ENCODE results near the gene PRKG1. TPM values are rescaled to one million over a fixed set of nuclear protein-coding genes. Genes with fewer than 3 reads are reported as not detected.

Gene PRKG1
- total and polyA plus RNA-seq, 2 of the 8 experiments (the other 6 are each of a cell fraction or from before 2014, with no cell fraction given) = 4.2 to 15.2 TPM

DNA sequence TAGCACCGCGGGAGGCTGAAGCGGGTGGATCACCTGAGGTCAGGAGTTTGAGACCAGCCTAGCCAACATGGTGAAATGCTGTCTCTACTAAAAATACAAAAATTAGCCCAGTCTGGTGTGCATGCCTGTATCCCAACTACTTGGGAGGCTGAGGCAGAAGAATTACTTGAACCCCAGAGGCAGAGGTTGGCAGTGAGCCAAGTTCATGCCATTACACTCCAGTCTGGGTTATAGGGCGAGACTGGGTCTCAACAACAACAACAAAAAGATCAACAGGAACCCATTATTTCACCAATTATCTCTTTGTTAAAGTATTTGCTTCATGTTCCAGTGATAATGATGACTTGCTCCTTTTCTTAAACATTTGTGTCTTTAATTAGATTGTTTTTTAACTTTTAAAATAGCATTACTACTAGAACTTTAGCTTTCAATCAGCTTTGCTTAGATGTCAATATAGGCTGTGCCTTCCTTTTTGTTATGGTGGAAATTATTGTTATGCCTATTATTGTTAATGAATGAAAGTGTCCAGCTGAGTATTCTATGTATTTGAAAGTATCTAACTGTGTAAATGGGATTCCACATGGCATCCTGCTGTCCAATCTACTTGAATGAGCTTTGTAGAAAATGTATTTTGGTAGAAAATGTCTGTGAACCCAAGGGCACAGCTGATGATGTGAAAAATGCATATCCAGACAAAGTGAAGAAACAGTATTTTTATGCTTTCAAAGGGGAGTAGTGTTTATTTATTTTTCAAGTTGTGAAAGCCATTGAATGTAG is 686.8 kb downstream of the PRKG1 start:
- Histone ChIP-seq H3K56ac (replicated peaks; ENCODE audit: insufficient read length, low read depth, low read length) (no peak overlapping the region), H2BK120ac (replicated peaks; ENCODE audit: low read depth, low read length) (no peak overlapping the region), H3K9ac (replicated peaks in 1 of 4; ENCODE audit: extremely low read depth in 1 of 4, low read depth in 3 of 4, low read length in 3 of 4) (no peak overlapping the region), H3K14ac (ENCODE audit: insufficient read length) (no peak overlapping the region), H3K79me2 (ENCODE audit: control insufficient read depth in 1 of 2, insufficient read depth in 2 of 2, low read length in 2 of 2) (no peaks in the 10 kb centered on the region), H2BK20ac (ENCODE audit: low read length) (no peak overlapping the region), H2BK15ac (ENCODE audit: low read length) (no peak overlapping the region), H3K79me1 (ENCODE audit: low read depth, low read length) (no peaks in the 10 kb centered on the region), H2AK5ac (ENCODE audit: low read depth, low read length) (no peak overlapping the region), H2AFZ (ENCODE audit: low read length) (no peak overlapping the region), H3K4me2 (ENCODE audit: insufficient read depth in 1 of 2, low read depth in 2 of 2, low read length in 2 of 2) (no peak overlapping the region), H3K4me3 (ENCODE audit: extremely low read depth in 1 of 4, insufficient read depth in 2 of 4, low read depth in 3 of 4, low read length in 4 of 4) (no peak overlapping the region), H3K4ac (replicated peaks; ENCODE audit: insufficient read length, low read depth, low read length) (no peak overlapping the region), H3K27ac (ENCODE audit: low read depth, low read length) (no peak overlapping the region), H3K27me3 (replicated peaks in 1 of 4; ENCODE audit: control insufficient read depth in 3 of 4, extremely low read depth in 1 of 4, insufficient read depth in 3 of 4, low read length in 3 of 4) (no peaks in the 10 kb centered on the region), H4K5ac (ENCODE audit: insufficient read length, low read depth, low read length) (no peak overlapping the region), H2BK5ac (ENCODE audit: low read depth, low read length) (no peak overlapping the region), H2BK12ac (ENCODE audit: low read depth, low read length) (no peak overlapping the region), H3K4me1 (replicated peaks in 1 of 4; ENCODE audit: control insufficient read depth in 3 of 4, insufficient read depth in 4 of 4, low read length in 3 of 4) (no peaks in the 10 kb centered on the region), H4K8ac (ENCODE audit: extremely low read depth, insufficient read depth, low read length) (no peak overlapping the region), H3K9me3 (ENCODE audit: insufficient read depth in 2 of 2, low read depth in 1 of 2, low read length in 1 of 2) (0 out of 4 replicates have a peak, but pooled peaks cover 0 to 4% of the 10 kb centered on the region in 2 experiments), H3K23me2 (ENCODE audit: low read depth, low read length) (no peaks in the 10 kb centered on the region), H3K36me3 (ENCODE audit: control insufficient read depth in 2 of 4, insufficient read depth in 4 of 4, low read length in 3 of 4) (no peaks in the 10 kb centered on the region; a peak in 1 of 8 replicates), H3K23ac (ENCODE audit: insufficient read length) (no peak overlapping the region), H4K20me1 (replicated peaks in 1 of 2; ENCODE audit: control insufficient read depth in 1 of 2, insufficient read depth in 2 of 2, low read length in 2 of 2) (no peaks in the 10 kb centered on the region), H3K18ac (ENCODE audit: extremely low read depth, low read length) (no peak overlapping the region), H4K91ac (replicated peaks; ENCODE audit: insufficient read length, low read length) (no peak overlapping the region)
- 100% methylated on average over 4 of the region's 4 CpGs; no CpG with 5 or more reads in 1 of the 2 experiments for WGBS, 2 experiments (ENCODE audit: extremely low coverage in 1 of 2, insufficient coverage in 1 of 2, insufficient read length in 1 of 2, insufficient replicate concordance in 2 of 2, low coverage in 1 of 2, low lambda C conversion rate in 2 of 2, missing lambda C conversion rate in 1 of 2)
- ChIA-PET POLR2A (ENCODE audit: partially characterized antibody) (interaction anchor here (0.6 kb wide), 1 partner anchor 229 kb away, joined by 5 read pairs; no protein-coding TSS in a partner anchor), CTCF (ENCODE audit: partially characterized antibody) (no interaction called here)
- TF ChIP-seq SIRT6 (IDR thresholded peaks at IDR 0.05; ENCODE audit: low read length) = no peak
- TF ChIP-seq SP1 (IDR thresholded peaks at IDR 0.05; ENCODE audit: low read depth, low read length) = no peak
- TF ChIP-seq GABPA (IDR thresholded peaks at IDR 0.05; ENCODE audit: borderline replicate concordance, insufficient read depth, low read length) = no peak
- TF ChIP-seq, protein P1, sequence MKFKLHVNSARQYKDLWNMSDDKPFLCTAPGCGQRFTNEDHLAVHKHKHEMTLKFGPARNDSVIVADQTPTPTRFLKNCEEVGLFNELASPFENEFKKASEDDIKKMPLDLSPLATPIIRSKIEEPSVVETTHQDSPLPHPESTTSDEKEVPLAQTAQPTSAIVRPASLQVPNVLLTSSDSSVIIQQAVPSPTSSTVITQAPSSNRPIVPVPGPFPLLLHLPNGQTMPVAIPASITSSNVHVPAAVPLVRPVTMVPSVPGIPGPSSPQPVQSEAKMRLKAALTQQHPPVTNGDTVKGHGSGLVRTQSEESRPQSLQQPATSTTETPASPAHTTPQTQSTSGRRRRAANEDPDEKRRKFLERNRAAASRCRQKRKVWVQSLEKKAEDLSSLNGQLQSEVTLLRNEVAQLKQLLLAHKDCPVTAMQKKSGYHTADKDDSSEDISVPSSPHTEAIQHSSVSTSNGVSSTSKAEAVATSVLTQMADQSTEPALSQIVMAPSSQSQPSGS (IDR thresholded peaks at IDR 0.05; ENCODE audit: low read length) = no peak
- TF ChIP-seq CBX8 (IDR thresholded peaks at IDR 0.05; ENCODE audit: borderline replicate concordance, low read depth, low read length) = no peak
- no peak for TF ChIP-seq CBX5 (IDR thresholded peaks at IDR 0.05; ENCODE audit: low read depth, low read length)
- no peak for TF ChIP-seq SRF (IDR thresholded peaks at IDR 0.05; ENCODE audit: low read depth, low read length)
- TF ChIP-seq, protein P2, sequence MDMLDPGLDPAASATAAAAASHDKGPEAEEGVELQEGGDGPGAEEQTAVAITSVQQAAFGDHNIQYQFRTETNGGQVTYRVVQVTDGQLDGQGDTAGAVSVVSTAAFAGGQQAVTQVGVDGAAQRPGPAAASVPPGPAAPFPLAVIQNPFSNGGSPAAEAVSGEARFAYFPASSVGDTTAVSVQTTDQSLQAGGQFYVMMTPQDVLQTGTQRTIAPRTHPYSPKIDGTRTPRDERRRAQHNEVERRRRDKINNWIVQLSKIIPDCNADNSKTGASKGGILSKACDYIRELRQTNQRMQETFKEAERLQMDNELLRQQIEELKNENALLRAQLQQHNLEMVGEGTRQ (IDR thresholded peaks at IDR 0.05; ENCODE audit: low read length) = no peak
- no peak for TF ChIP-seq PHF8 (conservative IDR thresholded peaks at IDR 0.05; ENCODE audit: low read depth, low read length)
- TF ChIP-seq KDM1A (IDR thresholded peaks at IDR 0.05; ENCODE audit: borderline replicate concordance, low read length) = no peak
- no peak for FAIRE-seq
- no peak for DNase-seq (ENCODE audit: low read depth in 1 of 2, low spot score in 2 of 2)

Measured in H1 (cell line).